NB4 (cell line): ENCODE data around the gene TSEN15.

Experiments
- MYC ChIP-seq: IDR thresholded peaks from 2 replicates; pipeline ENCODE4 v1.6.1; 2011; ENCODE audit warnings: low read depth, low read length
- POLR2A ChIP-seq: IDR thresholded peaks from 2 replicates; pipeline ENCODE4 v1.6.1; 2011; ENCODE audit warnings: mild to moderate bottlenecking; ENCODE audit not compliant: insufficient read length; ENCODE audit errors: extremely low read depth
- TF ChIP-seq, protein P1 (sequence below): IDR thresholded peaks from one replicate; pipeline ENCODE4 v1.5.1; 2012; ENCODE audit warnings: low read depth, low read length
- TF ChIP-seq, protein P2 (sequence below): IDR thresholded peaks from 2 replicates; pipeline ENCODE4 v1.6.1; 2011; ENCODE audit warnings: low read depth, low read length

DNA sequence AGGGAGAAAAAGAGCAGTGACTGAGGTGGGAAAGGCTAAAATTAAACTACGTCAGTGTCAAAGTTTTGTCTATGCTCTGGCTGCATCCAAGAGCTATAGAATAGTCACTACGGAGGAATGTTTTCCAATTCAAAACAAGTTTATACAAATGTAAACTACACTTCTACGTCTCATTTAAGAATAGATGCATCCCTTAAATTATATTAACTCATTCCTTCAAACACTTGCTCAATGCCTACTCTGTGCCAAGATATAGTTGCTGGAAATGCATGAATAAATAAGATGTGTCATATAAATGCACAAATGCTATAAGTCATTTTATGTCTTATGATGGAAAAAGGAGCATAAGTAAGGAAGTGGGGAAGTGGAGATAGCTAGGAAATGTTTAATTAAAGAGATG, 9.8 kb upstream of the TSEN15 start:
- TF ChIP-seq, protein P1, sequence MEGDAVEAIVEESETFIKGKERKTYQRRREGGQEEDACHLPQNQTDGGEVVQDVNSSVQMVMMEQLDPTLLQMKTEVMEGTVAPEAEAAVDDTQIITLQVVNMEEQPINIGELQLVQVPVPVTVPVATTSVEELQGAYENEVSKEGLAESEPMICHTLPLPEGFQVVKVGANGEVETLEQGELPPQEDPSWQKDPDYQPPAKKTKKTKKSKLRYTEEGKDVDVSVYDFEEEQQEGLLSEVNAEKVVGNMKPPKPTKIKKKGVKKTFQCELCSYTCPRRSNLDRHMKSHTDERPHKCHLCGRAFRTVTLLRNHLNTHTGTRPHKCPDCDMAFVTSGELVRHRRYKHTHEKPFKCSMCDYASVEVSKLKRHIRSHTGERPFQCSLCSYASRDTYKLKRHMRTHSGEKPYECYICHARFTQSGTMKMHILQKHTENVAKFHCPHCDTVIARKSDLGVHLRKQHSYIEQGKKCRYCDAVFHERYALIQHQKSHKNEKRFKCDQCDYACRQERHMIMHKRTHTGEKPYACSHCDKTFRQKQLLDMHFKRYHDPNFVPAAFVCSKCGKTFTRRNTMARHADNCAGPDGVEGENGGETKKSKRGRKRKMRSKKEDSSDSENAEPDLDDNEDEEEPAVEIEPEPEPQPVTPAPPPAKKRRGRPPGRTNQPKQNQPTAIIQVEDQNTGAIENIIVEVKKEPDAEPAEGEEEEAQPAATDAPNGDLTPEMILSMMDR: no peak
- TF ChIP-seq POLR2A (no peak), MYC (no peak)
- TF ChIP-seq, protein P2, sequence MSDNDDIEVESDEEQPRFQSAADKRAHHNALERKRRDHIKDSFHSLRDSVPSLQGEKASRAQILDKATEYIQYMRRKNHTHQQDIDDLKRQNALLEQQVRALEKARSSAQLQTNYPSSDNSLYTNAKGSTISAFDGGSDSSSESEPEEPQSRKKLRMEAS: no peak
